Suprapubic skin (tissue), 4 donors: Measurements from ENCODE around the gene MAGEB10. TPM values are rescaled to one million over a fixed set of nuclear protein-coding genes. Genes with fewer than 3 reads are reported as not detected.

Source experiments
- DNase-seq, 2 donors: peaks; one replicate each; pipeline ENCODE4 v3.0.0-alpha.2; 2019; ENCODE audit warnings: low spot score in 2 of 2
- H3K27ac ChIP-seq: fragments of 200-600 bp; sonication (generic); one replicate; pipeline ENCODE4 v1.5.1; 2019
- H3K27me3 ChIP-seq: fragments of 200-600 bp; sonication (generic); one replicate; pipeline ENCODE4 v1.5.1; 2019
- H3K36me3 ChIP-seq: fragments of 200-600 bp; sonication (generic); one replicate; pipeline ENCODE4 v1.5.1; 2019
- H3K4me1 ChIP-seq: fragments of 200-600 bp; sonication (generic); one replicate; pipeline ENCODE4 v1.5.1; 2019
- H3K4me3 ChIP-seq: fragments of 200-600 bp; sonication (generic); one replicate; pipeline ENCODE4 v1.5.1; 2019; ENCODE audit warnings: mild to moderate bottlenecking
- H3K9me3 ChIP-seq: fragments of 200-600 bp; sonication (generic); one replicate; pipeline ENCODE4 v1.5.1; 2019
- EP300 ChIP-seq: sonication (generic); formaldehyde crosslinking; IDR thresholded peaks from one replicate; pipeline ENCODE4 v1.6.1; 2017; ENCODE audit warnings: antibody characterized with exemption
- POLR2A ChIP-seq, 2 donors: fragments of 450-650 bp; IDR thresholded peaks; one replicate each; pipeline ENCODE4 v1.6.1; 2017; ENCODE audit warnings: antibody characterized with exemption in 2 of 2, mild to moderate bottlenecking in 2 of 2, moderate library complexity in 2 of 2
- POLR2AphosphoS5 ChIP-seq, 3 donors: sonication (generic); formaldehyde crosslinking; IDR thresholded peaks; one replicate each; pipeline ENCODE4 v1.6.1; 2017; ENCODE audit warnings: antibody characterized with exemption in 3 of 3
- WGBS: methylation state at CpG from one replicate; pipeline ENCODE4 v1.1.5; 2018; 5-methylcytosine and 5-hydroxymethylcytosine counted together
- total RNA-seq, 4 donors: library from RNA; depleted of rRNA; stranded (reverse); fragments of >200 nt; gene quantifications; one replicate each; pipeline ENCODE4 v1.1.0, GENCODE V29; 2016
- TF ChIP-seq, protein P1 (sequence below), 2 donors: fragments of 200-600 bp in 1 of 2; fragments of 450-650 bp in 1 of 2; sonication (generic) in 1 of 2; IDR thresholded peaks; one replicate each; pipeline ENCODE4 v1.5.1; 2016 to 2019; ENCODE audit warnings: antibody characterized with exemption in 2 of 2, mild to moderate bottlenecking in 1 of 2, moderate library complexity in 1 of 2

MAGEB10 gene, protein sequence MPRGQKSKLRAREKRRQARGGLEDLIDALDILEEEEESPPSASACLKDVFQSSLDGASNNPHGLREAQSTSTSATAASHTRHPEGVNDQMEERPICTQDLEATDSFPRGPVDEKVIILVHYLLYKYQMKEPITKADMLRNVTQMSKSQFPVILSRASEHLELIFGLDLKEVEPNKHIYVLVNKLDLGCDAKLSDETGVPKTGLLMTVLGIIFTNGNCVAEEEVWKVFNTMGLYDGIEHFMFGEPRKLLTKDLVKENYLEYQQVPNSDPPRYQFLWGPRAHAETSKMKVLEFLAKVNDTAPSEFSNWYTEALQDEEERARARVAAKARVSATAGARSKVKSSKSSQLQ
- not detected for total RNA-seq

GRCh38 chrX:27807690-27808089 lies at the start of gene MAGEB10:
Gene MAGEB10 (plus strand): TSS chrX:27807990. CDS start chrX:27821307, 13,317 bp downstream.
- H3K4me1 ChIP-seq, result no peaks in the 10 kb centered on the region
- no peaks in the 10 kb centered on the region for H3K9me3 ChIP-seq
- H3K27ac ChIP-seq, result no peak within 1 kb of the TSS
- H3K4me3 ChIP-seq, result no peak within 1 kb of the TSS
- TF ChIP-seq POLR2A (IDR thresholded peaks at IDR 0.05), result no peak
- TF ChIP-seq EP300, result no peak
- no peak for TF ChIP-seq POLR2AphosphoS5 (IDR thresholded peaks at IDR 0.05)
- TF ChIP-seq, protein P1, sequence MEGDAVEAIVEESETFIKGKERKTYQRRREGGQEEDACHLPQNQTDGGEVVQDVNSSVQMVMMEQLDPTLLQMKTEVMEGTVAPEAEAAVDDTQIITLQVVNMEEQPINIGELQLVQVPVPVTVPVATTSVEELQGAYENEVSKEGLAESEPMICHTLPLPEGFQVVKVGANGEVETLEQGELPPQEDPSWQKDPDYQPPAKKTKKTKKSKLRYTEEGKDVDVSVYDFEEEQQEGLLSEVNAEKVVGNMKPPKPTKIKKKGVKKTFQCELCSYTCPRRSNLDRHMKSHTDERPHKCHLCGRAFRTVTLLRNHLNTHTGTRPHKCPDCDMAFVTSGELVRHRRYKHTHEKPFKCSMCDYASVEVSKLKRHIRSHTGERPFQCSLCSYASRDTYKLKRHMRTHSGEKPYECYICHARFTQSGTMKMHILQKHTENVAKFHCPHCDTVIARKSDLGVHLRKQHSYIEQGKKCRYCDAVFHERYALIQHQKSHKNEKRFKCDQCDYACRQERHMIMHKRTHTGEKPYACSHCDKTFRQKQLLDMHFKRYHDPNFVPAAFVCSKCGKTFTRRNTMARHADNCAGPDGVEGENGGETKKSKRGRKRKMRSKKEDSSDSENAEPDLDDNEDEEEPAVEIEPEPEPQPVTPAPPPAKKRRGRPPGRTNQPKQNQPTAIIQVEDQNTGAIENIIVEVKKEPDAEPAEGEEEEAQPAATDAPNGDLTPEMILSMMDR (IDR thresholded peaks at IDR 0.05), result no peak
- WGBS, result 88% methylated on average over 17 of the region's 17 CpGs
- no peaks in the 10 kb centered on the region for H3K36me3 ChIP-seq
- no peaks in the 10 kb centered on the region for H3K27me3 ChIP-seq
- DNase-seq, result no peak

GRCh38 chrX:27765718-27766117 lies 42.1 kb upstream of the MAGEB10 start:
- Histone ChIP-seq H3K36me3 (no peaks in the 10 kb centered on the region), H3K4me1 (no peaks in the 10 kb centered on the region), H3K4me3 (no peak overlapping the region), H3K27me3 (no peaks in the 10 kb centered on the region), H3K9me3 (no peaks in the 10 kb centered on the region), H3K27ac (no peak overlapping the region)
- 68% methylated on average over 12 of the region's 12 CpGs for whole genome bisulfite sequencing
- no peak for TF ChIP-seq EP300
- TF ChIP-seq, protein P1 (IDR thresholded peaks at IDR 0.05), result no peak
- TF ChIP-seq POLR2A (IDR thresholded peaks at IDR 0.05), result no peak
- TF ChIP-seq POLR2AphosphoS5 (IDR thresholded peaks at IDR 0.05), result no peak
- no peak for DNase-seq

GRCh38 chrX:27767387-27767786 lies 40.4 kb upstream of the MAGEB10 start:
- Histone ChIP-seq H3K27me3 (no peaks in the 10 kb centered on the region), H3K4me3 (no peak overlapping the region), H3K36me3 (no peaks in the 10 kb centered on the region), H3K27ac (no peak overlapping the region), H3K4me1 (no peaks in the 10 kb centered on the region), H3K9me3 (no peaks in the 10 kb centered on the region)
- DNase-seq, result no peak
- TF ChIP-seq POLR2AphosphoS5 (IDR thresholded peaks at IDR 0.05), result no peak
- TF ChIP-seq EP300, result no peak
- no peak for TF ChIP-seq POLR2A (IDR thresholded peaks at IDR 0.05)
- TF ChIP-seq, protein P1 (IDR thresholded peaks at IDR 0.05), result no peak

DNA sequence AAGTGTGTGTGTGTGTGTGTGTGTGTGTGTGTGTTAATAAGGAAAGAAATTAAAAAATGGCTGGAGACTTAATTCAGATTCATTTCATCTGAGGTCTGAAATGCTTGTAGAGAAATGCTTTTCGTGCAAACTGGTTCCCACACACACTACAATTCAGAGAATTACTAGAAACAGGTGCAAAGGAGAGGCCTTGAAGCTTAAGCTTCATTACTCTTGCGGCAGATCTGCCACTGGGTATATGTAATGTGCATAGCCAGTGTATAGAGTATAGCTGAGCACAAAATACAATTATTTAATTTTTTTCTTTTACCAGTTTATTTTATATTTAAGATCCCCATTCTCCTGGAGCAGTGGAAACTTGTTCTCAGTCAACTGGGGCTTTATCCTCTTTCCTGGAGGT lies 31.8 kb upstream of the MAGEB10 start:
- Histone ChIP-seq H3K9me3 (no peaks in the 10 kb centered on the region), H3K4me3 (no peak overlapping the region), H3K27me3 (no peaks in the 10 kb centered on the region), H3K4me1 (no peaks in the 10 kb centered on the region), H3K36me3 (no peaks in the 10 kb centered on the region), H3K27ac (no peak overlapping the region)
- TF ChIP-seq, protein P1 (IDR thresholded peaks at IDR 0.05), result no peak
- TF ChIP-seq POLR2AphosphoS5 (IDR thresholded peaks at IDR 0.05) (no peak), POLR2A (IDR thresholded peaks at IDR 0.05) (no peak), EP300 (no peak)
- 69% methylated on average over 2 of the region's 2 CpGs for WGBS
- no peak for DNase-seq

DNA sequence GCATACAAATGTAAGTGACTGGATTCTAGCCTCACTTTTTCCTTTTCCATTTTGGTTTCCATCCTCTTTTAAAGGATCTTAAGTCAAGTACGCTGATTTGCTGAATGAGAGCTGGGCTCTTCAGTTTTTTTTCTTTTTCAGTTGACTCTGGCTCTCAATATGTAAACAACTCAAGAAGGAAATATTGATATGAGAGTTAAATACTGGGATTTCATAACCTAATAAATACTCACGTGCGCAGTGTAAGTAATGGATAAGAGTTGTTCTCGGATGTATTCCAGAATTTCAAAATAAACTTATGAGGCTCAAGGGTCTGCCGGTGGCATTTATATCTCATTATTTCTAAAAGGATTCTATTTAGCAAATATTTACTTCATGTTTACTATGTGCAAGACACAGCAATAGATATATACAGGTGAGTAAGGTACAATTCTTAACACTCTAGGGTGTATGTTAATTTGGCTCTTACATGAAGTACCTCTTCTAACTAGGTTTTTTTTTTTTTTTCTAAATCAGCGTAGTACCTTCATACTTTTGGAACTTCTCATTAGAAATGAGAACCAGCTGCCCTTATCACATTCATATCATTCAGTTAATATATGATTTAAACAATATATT lies 11.0 kb upstream of the MAGEB10 start:
- no peak for DNase-seq
- no peaks in the 10 kb centered on the region for H3K9me3 ChIP-seq
- H3K36me3 ChIP-seq, result no peaks in the 10 kb centered on the region
- H3K4me3 ChIP-seq, result no peak overlapping the region
- WGBS, result 74% methylated on average over 6 of the region's 6 CpGs
- no peaks in the 10 kb centered on the region for H3K4me1 ChIP-seq
- H3K27me3 ChIP-seq, result no peaks in the 10 kb centered on the region
- TF ChIP-seq POLR2AphosphoS5 (IDR thresholded peaks at IDR 0.05) (no peak), EP300 (no peak), POLR2A (IDR thresholded peaks at IDR 0.05) (no peak)
- TF ChIP-seq, protein P1 (IDR thresholded peaks at IDR 0.05), result no peak
- no peak overlapping the region for H3K27ac ChIP-seq
